Activated naive CD8-positive, alpha-beta T cell treated with anti-CD3 and anti-CD28 coated beads, Interleukin-2, amount 50 U/mL, for 16 hours (primary cell): ENCODE measurements around the gene CFAP61.

Source experiments
- DNase-seq: peaks from one replicate; pipeline ENCODE4 v3.0.0-alpha.2; 2020; ENCODE audit warnings: low read depth, low spot score

Gene CFAP61

DNA sequence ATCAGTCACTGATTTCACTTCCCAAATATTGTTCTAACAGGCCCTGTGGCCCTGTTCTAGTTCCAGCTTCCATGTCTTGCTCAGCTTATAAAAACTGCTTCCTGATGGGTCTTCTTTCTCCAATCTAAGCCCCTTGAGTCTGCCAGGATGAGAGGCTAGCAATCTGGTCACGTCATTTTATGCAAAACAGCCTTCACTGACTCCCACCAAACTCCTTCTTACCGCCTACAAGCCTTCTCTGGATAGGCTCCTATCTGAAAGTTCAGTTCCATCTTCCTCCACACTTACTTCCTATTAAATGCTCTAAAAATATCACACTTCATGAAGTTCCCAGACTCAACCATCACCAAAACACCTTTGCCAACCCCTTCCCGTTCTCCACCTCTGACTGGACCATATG, 15.6 kb upstream of the CFAP61 start:
- no peak for DNase-seq

DNA sequence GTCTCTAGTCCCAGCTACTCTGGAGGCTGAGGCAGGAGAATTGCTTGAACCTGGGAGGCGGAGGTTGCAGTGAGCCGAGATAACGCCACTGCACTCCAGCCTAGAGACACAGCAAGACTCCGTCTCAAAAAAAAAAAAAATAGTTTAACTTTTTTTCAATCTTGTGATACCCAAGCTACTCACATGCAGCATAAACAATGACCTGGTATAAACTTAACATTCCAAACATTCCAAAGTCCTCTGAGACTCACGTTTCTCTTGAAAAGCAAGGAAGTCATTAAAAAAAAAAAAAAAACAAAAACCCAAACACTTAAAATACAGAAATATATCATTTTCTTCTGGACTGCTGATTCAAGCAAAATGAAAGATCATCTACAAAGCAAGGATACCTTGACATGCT, 14.4 kb upstream of the CFAP61 start:
- no peak for DNase-seq

DNA sequence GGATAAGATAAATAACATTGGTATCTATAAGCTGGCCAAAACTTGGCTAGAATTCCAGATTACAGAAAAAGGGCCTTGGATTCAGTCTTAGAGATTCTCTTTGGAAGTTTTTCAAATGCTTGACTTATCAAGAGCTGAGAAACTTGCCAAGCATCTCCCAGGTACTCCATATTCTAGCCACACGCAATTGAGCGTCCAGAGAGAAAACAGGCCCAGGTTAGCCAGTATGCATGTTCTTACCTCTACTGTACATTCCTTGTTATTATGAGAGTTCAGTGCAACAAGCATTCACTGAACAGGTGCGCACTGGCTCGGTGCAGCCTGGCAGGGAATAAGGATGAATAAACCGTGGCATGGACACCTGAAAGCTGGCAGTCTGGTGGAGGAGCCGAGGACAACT, 13.7 kb upstream of the CFAP61 start:
- no peak for DNase-seq

GRCh38 chr20:20039752-20040387, 12.5 kb upstream of the CFAP61 start:
- no peak for DNase-seq

DNA sequence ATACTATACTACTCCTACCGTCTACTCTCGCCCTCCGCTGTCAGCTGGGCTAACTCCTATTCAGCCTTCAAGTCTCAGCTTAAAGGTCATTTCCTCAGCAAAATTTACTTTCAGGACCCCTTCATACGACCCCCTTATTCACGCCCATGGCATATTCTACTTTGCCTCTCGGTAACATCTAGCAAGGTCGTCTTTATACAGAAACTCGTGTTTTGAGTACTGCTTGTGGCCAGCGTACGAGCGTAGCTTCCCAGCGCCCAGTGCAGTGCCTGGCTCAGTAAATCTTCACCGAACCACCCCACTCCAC, 612 bp upstream of the CFAP61 start:
- no peak for DNase-seq

DNA sequence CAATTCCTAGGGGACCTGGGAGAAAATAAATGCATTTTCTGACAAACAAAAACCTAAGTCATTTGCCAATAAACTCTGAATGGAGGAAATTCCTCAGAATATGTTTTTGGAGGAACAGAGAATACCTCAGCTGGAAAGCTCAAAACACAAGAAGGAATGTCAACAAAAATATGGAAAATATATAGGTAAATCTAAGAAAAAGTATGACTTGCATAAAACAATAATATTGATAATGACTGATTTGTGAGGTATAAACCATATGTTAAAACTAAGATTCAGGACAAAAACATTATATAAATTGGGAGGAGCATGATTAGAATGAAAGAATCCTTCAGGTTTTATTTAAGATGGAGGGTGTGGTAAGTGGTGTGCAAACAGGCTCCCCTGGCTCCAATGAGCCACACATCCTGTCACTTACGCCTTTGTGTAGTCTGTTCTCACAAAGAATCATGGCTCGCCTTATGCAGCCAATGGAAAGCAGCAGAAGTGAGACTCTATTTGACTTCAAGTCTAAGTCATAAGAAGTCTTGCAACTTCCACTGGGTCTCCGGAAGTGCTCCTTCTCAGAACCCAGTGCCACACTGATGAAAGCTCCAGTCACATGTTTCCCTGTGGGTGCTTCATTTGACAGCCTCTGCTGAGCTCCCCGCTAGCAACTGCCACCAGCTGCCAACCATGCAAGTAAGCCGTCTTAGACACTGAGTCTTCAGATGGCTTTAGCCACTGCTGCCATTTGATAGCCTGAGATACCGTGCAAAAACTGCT, 8.1 kb downstream of the CFAP61 start:
- no peak for DNase-seq

DNA sequence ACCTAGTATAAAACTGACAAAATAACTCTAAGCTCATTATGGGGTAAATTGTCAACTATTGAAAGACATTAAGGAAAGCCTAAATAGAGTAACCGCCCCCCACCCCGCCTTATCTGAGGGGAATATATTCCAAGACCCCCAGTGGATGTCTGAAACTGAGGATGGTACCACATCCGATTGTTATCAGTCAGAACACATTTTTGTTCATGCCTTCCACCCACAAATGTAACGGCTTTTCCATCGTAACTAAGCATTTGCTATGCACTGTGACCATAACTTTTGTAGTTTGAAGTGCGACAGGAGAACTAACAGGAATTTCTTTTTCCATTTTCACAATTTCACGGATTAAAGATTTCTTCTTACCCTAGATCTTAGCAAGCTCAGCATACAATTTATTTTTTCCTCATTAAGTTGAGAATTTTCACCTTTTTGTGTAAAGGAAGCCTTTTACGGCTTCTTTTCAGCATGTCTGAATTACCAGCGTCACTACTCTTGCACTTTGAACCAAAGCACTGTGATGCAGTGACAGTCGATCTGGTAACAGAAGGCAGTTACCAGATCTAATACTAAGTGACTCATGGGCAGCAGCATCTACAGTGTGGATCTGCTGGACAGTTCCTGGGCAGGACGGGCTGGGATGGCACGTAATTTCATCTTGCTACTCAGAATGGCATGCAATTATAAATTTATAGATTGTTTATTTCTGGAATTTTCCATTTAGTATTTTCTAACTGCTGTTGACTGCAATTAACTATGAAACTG, 11.8 kb downstream of the CFAP61 start:
- DNase-seq, result no peak

- DNase-seq, result no peak
Measured at GRCh38 chr20:20065361-20065760, 13.0 kb downstream of the CFAP61 start.

- no peak for DNase-seq
Measured at GRCh38 chr20:20070871-20071726, 18.8 kb downstream of the CFAP61 start.

GRCh38 chr20:20073801-20074371, 21.6 kb downstream of the CFAP61 start:
- DNase-seq, result no peak

GRCh38 chr20:20075032-20075431, 22.7 kb downstream of the CFAP61 start:
- no peak for DNase-seq

GRCh38 chr20:20076297-20077065, 24.1 kb downstream of the CFAP61 start:
- DNase-seq, result no peak

DNA sequence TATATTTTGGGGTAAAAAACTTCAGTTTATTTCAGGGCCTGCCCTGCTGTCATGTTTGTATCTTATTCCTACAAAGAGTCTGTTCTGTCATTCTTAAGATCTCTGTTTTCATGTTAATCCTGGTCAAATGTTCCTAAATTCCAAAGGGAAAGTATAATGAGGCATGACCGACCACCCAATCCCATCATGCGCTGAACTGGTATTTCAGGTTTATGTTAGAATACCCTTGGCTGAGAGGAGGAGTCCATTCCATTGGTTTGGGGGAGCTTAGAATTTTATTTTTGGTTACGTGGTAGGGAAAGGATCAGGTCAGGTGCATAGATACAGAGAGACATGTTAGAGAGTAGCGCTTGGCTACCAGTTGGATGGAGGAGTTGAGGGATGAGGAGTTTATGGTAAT, 25.7 kb downstream of the CFAP61 start:
- no peak for DNase-seq

GRCh38 chr20:20079102-20079784, 26.9 kb downstream of the CFAP61 start:
- no peak for DNase-seq

DNA sequence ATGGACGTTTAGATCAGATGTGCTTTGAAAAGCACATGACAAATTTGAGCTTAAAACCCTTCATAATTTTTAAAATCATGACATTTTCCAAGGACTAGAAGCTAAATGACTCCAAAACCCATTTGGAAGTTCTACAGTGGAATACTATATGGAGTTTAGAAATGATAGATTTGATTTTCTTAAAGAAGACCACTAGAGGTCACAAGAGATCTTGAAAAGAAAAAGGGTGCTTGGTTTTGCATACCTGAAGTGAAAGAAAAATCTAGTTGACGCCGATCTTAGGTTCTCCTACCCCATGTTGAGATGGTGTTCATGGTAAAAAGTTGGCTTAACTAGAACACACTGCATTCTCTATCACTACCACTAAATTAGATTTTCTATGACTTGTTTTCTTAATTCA, 31.5 kb downstream of the CFAP61 start:
- DNase-seq, result no peak

DNA sequence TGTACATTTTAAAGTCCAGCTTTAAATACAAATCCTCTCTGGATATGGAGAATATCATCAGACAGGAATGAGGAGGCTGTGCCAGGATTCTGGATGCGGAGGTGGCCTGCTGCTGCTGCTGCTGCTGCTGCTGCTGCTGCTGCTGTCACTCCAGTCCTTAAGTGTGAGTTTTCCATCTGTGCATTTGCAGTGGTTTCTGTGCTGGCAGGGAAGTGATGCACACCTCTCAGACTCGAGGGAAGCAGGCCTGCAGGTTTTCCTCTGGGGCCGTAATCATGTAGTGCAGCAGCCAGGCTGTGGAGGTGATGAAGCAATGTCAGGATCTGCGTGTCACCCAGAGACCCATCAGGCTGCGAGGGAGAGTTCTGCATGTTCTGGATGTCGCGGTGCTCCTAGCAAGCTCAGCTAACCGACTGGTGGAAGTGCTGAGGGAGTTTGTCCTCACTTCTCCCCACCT, 32.0 kb downstream of the CFAP61 start:
- no peak for DNase-seq

DNA sequence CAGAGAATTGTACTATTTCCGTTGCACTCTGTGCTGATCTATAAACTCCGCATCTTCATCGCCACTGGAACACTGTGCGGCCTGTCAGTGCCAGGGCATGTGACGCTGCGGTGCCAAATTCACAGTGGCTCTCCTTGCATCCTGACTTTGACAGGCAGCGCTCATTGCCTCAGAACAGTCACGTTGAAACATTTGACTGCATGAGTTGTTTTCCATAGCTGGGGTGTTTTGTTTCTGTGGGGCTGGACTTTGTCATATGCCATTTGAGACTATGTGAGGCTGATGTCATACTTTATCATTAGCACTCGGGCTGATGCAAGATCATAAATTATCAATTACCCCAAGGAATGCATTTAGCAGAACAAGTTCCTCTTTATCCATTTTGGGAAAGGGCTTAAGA, 32.7 kb downstream of the CFAP61 start:
- DNase-seq, result no peak

GRCh38 chr20:20085812-20086211, 33.5 kb downstream of the CFAP61 start:
- no peak for DNase-seq

DNA sequence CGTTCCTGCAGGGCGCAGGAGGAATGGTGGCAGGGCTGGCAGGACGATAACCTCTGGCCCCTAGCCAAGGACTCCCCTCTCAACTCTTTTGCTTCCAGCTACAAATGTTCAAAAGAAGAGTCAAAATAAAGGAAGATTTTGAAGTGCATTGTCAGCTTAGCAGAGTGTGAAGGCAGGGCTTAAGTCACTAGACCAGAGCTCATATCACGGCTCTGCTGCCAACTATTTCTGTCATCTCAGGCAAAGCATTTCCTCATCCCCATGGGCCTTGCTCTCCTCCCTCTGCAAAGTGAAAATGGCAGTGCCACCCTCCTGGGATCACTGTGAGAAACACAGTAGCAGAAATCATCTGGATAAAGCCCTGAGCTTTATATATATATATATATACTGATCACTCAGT, 36.7 kb downstream of the CFAP61 start:
- no peak for DNase-seq

GRCh38 chr20:20089939-20090338, 37.6 kb downstream of the CFAP61 start:
- DNase-seq, result no peak
